Endothelial cell of coronary artery (primary cell): ENCODE results near the gene FNBP1L. TPM values are rescaled to one million over a fixed set of nuclear protein-coding genes. Genes with fewer than 3 reads are reported as not detected.

Experiments
- total RNA-seq: library from RNA; depleted of rRNA; stranded (reverse); fragments of >200 nt; gene quantifications from 2 replicates; pipeline ENCODE4 v1.2.3, GENCODE V29; 2014

Gene FNBP1L
- 68.2 and 71.9 TPM in 2 replicates for total RNA-seq

GRCh38 chr1:93447481-93448291 lies at the start of gene FNBP1L:
Gene FNBP1L, plus strand, starts transcription at chr1:93448118. Its CDS starts 164 bp downstream, at chr1:93448282.

Other genes with a start within 250 kb of the FNBP1L start
- 35.5 and 37.5 TPM in 2 replicates for gene DR1, start 102.2 kb upstream of the FNBP1L start, total RNA-seq
- gene BCAR3, start 233.7 kb downstream of the FNBP1L start, total RNA-seq = 45.6 and 52.0 TPM in 2 replicates